K562 (cell line): ENCODE measurements around the gene RELA. TPM values are rescaled to one million over a fixed set of nuclear protein-coding genes. Genes with fewer than 3 reads are reported as not detected.

Experiments used
- DDX20 ChIP-seq: fragments of 450-650 bp; IDR thresholded peaks from 2 replicates; pipeline ENCODE4 v1.6.1; 2016; ENCODE audit warnings: missing genetic modification characterization, low read depth, mild to moderate bottlenecking, missing compliant biosample characterization, moderate library complexity
- FOXK2 ChIP-seq, 2 experiments: fragments of 450-650 bp; IDR thresholded peaks in 1 of 2; conservative IDR thresholded peaks in 1 of 2; 2 replicates each; pipeline ENCODE4 v1.6.1; 2016; ENCODE audit warnings: low read depth in 2 of 2, mild to moderate bottlenecking in 1 of 2
- HCFC1 ChIP-seq: IDR thresholded peaks from 2 replicates; pipeline ENCODE4 v1.6.1; 2012; ENCODE audit warnings: low read depth, low read length, improper control_type of control experiment
- KAT7 ChIP-seq: sonication (generic); formaldehyde crosslinking; IDR thresholded peaks from 2 replicates; pipeline ENCODE4 v1.8.0; 2022; ENCODE audit warnings: missing genetic modification reagents, mild to moderate bottlenecking, borderline replicate concordance
- MEF2A ChIP-seq: IDR thresholded peaks from 2 replicates; pipeline ENCODE4 v1.6.1; 2011; ENCODE audit warnings: low read depth, mild to moderate bottlenecking, low read length, moderate library complexity; ENCODE audit not compliant: control insufficient read depth
- MEIS2 ChIP-seq: fragments of 450-650 bp; IDR thresholded peaks from 2 replicates; pipeline ENCODE4 v1.6.1; 2014; ENCODE audit warnings: mild to moderate bottlenecking; ENCODE audit not compliant: partially characterized antibody
- MXI1 ChIP-seq: IDR thresholded peaks from 2 replicates; pipeline ENCODE4 v1.6.1; 2011; ENCODE audit warnings: low read depth, mild to moderate bottlenecking, improper control_type of control experiment, low read length
- NFIC ChIP-seq: fragments of 450-650 bp; IDR thresholded peaks from 2 replicates; pipeline ENCODE4 v1.6.1; 2017; ENCODE audit warnings: mild to moderate bottlenecking, inconsistent platforms
- NFYB ChIP-seq: IDR thresholded peaks from 2 replicates; pipeline ENCODE4 v1.6.1; 2011; ENCODE audit warnings: mild to moderate bottlenecking, moderate library complexity; ENCODE audit not compliant: insufficient read length; ENCODE audit errors: extremely low read depth
- RBM15 ChIP-seq: fragments of 200-400 bp; formaldehyde crosslinking; IDR thresholded peaks from 2 replicates; pipeline ENCODE4 v1.6.1; 2018; ENCODE audit warnings: mild to moderate bottlenecking, low read length, moderate library complexity; ENCODE audit not compliant: insufficient read depth
- RBM17 ChIP-seq: fragments of 200-400 bp; formaldehyde crosslinking; IDR thresholded peaks from 2 replicates; pipeline ENCODE4 v1.6.1; 2017; ENCODE audit warnings: low read depth, mild to moderate bottlenecking, low read length, borderline replicate concordance
- RBM25 ChIP-seq: fragments of 200-400 bp; formaldehyde crosslinking; IDR thresholded peaks from 2 replicates; pipeline ENCODE4 v1.6.1; 2018; ENCODE audit warnings: low read length, low read depth, moderate library complexity; ENCODE audit not compliant: severe bottlenecking
- THRAP3 ChIP-seq: fragments of 450-650 bp; IDR thresholded peaks from 2 replicates; pipeline ENCODE4 v1.6.1; 2016; ENCODE audit warnings: mild to moderate bottlenecking, inconsistent platforms, borderline replicate concordance
- XRCC5 ChIP-seq: fragments of 200-400 bp; formaldehyde crosslinking; IDR thresholded peaks from 2 replicates; pipeline ENCODE4 v1.6.1; 2017; ENCODE audit warnings: low read depth, mild to moderate bottlenecking, low read length
- ZNF165 ChIP-seq: fragments of 250-450 bp; sonication (Bioruptor Pico); IDR thresholded peaks from 2 replicates; pipeline ENCODE4 v1.4.0; 2020; ENCODE audit warnings: borderline replicate concordance
- ZNF592 ChIP-seq: fragments of 450-650 bp; IDR thresholded peaks from 2 replicates; pipeline ENCODE4 v1.6.1; 2017; ENCODE audit warnings: antibody characterized with exemption, mild to moderate bottlenecking
- polyA plus RNA-seq, 8 experiments: library from polyadenylated mRNA; depleted of rRNA in 4 of 8; stranded (reverse) in 5 of 8; unstranded in 3 of 8; fragments of >200 nt; fragmentation: Nextera tagmentation in 2 of 8; fragmentation: Illumina TruSeq in 1 of 8; extraction: Ambion mirVana in 2 of 8; extraction: Trizol in 1 of 8; gene quantifications; 2 replicates each; pipeline versions ENCODE4 v1.2.1 to v1.2.3, GENCODE V29; 2011 to 2014; ENCODE audit warnings: inconsistent platforms in 1 of 8, missing spikeins in 1 of 8
- total RNA-seq, 7 experiments: library from RNA; depleted of rRNA in 6 of 7; stranded (reverse); fragments of >200 nt in 6 of 7; fragmentation: Illumina TruSeq in 2 of 7; extraction: Trizol in 2 of 7; gene quantifications; 2 replicates each; pipeline versions ENCODE4 v1.2.1 to v1.2.3, GENCODE V29; 2011 to 2021; ENCODE audit warnings: low replicate concordance in 1 of 7
- TF ChIP-seq, protein P1 (sequence below), 2 experiments: fragments of 450-650 bp in 1 of 2; IDR thresholded peaks; 2 replicates each; pipeline ENCODE4 v1.6.1; 2011 to 2017; ENCODE audit warnings: low read depth in 2 of 2, antibody characterized with exemption in 1 of 2, borderline replicate concordance in 1 of 2, low read length in 1 of 2, mild to moderate bottlenecking in 1 of 2, mixed read lengths in 1 of 2; ENCODE audit not compliant: control insufficient read depth in 1 of 2
- TF ChIP-seq, protein P2 (sequence below): sonication (generic); formaldehyde crosslinking; IDR thresholded peaks from 2 replicates; pipeline ENCODE4 v1.8.0; 2022; ENCODE audit warnings: mild to moderate bottlenecking, low read depth, missing genetic modification reagents

Gene RELA
- total and polyA plus RNA-seq, 9 of the 15 experiments (the other 6 are each of a cell fraction or from before 2014, with no cell fraction given), result 6.0 to 67.4 (median 20.6) TPM

GRCh38 chr11:65651589-65652510 is 10.9 kb downstream of the RELA start (continued):
- TF ChIP-seq THRAP3, result no peak
- TF ChIP-seq XRCC5, result no peak
- no peak for TF ChIP-seq ZNF165 (CRISPR knock-in tag)
- TF ChIP-seq MEF2A, result no peak
- TF ChIP-seq RBM17, result no peak
- no peak for TF ChIP-seq FOXK2 (conservative IDR thresholded peaks at IDR 0.05 in 1 of 2, IDR thresholded peaks at IDR 0.05 in 1 of 2; ENCODE audit: low read depth in 2 of 2)
- no peak for TF ChIP-seq RBM25
- no peak for TF ChIP-seq HCFC1
- TF ChIP-seq MEIS2, result peak; percentile 94
- TF ChIP-seq, protein P1, sequence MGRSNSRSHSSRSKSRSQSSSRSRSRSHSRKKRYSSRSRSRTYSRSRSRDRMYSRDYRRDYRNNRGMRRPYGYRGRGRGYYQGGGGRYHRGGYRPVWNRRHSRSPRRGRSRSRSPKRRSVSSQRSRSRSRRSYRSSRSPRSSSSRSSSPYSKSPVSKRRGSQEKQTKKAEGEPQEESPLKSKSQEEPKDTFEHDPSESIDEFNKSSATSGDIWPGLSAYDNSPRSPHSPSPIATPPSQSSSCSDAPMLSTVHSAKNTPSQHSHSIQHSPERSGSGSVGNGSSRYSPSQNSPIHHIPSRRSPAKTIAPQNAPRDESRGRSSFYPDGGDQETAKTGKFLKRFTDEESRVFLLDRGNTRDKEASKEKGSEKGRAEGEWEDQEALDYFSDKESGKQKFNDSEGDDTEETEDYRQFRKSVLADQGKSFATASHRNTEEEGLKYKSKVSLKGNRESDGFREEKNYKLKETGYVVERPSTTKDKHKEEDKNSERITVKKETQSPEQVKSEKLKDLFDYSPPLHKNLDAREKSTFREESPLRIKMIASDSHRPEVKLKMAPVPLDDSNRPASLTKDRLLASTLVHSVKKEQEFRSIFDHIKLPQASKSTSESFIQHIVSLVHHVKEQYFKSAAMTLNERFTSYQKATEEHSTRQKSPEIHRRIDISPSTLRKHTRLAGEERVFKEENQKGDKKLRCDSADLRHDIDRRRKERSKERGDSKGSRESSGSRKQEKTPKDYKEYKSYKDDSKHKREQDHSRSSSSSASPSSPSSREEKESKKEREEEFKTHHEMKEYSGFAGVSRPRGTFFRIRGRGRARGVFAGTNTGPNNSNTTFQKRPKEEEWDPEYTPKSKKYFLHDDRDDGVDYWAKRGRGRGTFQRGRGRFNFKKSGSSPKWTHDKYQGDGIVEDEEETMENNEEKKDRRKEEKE (IDR thresholded peaks at IDR 0.05; ENCODE audit: borderline replicate concordance in 1 of 2, control insufficient read depth in 1 of 2, low read depth in 2 of 2, low read length in 1 of 2), result no peak
- no peak for TF ChIP-seq RBM15
- no peak for TF ChIP-seq KAT7 (CRISPR knock-in tag)
- TF ChIP-seq, protein P2, sequence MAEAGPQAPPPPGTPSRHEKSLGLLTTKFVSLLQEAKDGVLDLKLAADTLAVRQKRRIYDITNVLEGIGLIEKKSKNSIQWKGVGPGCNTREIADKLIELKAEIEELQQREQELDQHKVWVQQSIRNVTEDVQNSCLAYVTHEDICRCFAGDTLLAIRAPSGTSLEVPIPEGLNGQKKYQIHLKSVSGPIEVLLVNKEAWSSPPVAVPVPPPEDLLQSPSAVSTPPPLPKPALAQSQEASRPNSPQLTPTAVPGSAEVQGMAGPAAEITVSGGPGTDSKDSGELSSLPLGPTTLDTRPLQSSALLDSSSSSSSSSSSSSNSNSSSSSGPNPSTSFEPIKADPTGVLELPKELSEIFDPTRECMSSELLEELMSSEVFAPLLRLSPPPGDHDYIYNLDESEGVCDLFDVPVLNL (CRISPR knock-in tag), result no peak
- TF ChIP-seq NFIC, result peak; percentile 92
- TF ChIP-seq MXI1, result no peak
- TF ChIP-seq DDX20 (tag), result no peak
- no peak for TF ChIP-seq NFYB
- TF ChIP-seq ZNF592, result no peak
